Gastrocnemius medialis (tissue), 4 donors: ENCODE results near the gene RNF207. TPM values are rescaled to one million over a fixed set of nuclear protein-coding genes. Genes with fewer than 3 reads are reported as not detected.

Experiments
- ATAC-seq, 2 donors: fragments of 150-250 bp; one replicate each; pipeline ENCODE4 v1.9.1; 2016
- DNase-seq, 2 donors: peaks; one replicate each; pipeline ENCODE4 v3.0.0-alpha.2; 2019
- H3K27ac ChIP-seq, 4 donors: fragments of 200-600 bp; sonication (generic); 1 replicate in 1 of 4; 2 replicates in 3 of 4; pipeline ENCODE4 v1.5.1; 2016 to 2018; ENCODE audit warnings: mild to moderate bottlenecking in 2 of 4, moderate library complexity in 1 of 4
- H3K27me3 ChIP-seq, 3 donors: fragments of 200-600 bp; sonication (generic) in 2 of 3; 1 replicate in 1 of 3; 2 replicates in 2 of 3; pipeline versions ENCODE4 v1.5.1 to v1.6.0; 2016 to 2019; ENCODE audit warnings: mild to moderate bottlenecking in 1 of 3, moderate library complexity in 1 of 3
- H3K36me3 ChIP-seq, 2 donors: fragments of 200-600 bp; sonication (generic) in 1 of 2; one replicate each; pipeline ENCODE4 v1.5.1; 2017 to 2018
- H3K4me1 ChIP-seq, 2 donors: fragments of 200-600 bp; sonication (generic) in 1 of 2; one replicate each; pipeline ENCODE4 v1.5.1; 2016 to 2017; ENCODE audit warnings: mild to moderate bottlenecking in 2 of 2
- H3K4me3 ChIP-seq, 4 donors: fragments of 200-600 bp; sonication (generic) in 3 of 4; 1 replicate in 1 of 4; 2 replicates in 3 of 4; pipeline ENCODE4 v1.5.1; 2016 to 2019; ENCODE audit warnings: mild to moderate bottlenecking in 2 of 4
- H3K9me3 ChIP-seq, 3 donors: fragments of 200-600 bp; sonication (generic) in 2 of 3; 1 replicate in 1 of 3; 2 replicates in 2 of 3; pipeline ENCODE4 v1.5.1; 2016 to 2019
- POLR2A ChIP-seq, 2 donors: fragments of 450-650 bp; IDR thresholded peaks; one replicate each; pipeline ENCODE4 v1.6.1; 2017; ENCODE audit warnings: antibody characterized with exemption in 2 of 2, mild to moderate bottlenecking in 2 of 2, moderate library complexity in 2 of 2
- in situ Hi-C, 4 donors: fragments of 200-750 bp; cut with MboI; loops; one replicate each; pipeline versions ENCODE4 v1.15.0 to v1.8.0; 2017; ENCODE audit warnings: low sequenced_read_pairs in 4 of 4
- intact Hi-C: fragments of 100-400 bp; cut with DNase I; formaldehyde crosslinking; loops from one replicate; pipeline ENCODE4 v1.15.1; 2023; ENCODE audit warnings: low total_unique reads
- total RNA-seq, 4 donors: library from RNA; depleted of rRNA; stranded (reverse); fragments of >200 nt; gene quantifications; one replicate each; pipeline versions ENCODE4 v1.1.0 to v1.2.3, GENCODE V29; 2016
- TF ChIP-seq, protein P1 (sequence below), 5 experiments: fragments of 450-650 bp in 3 of 5; fragments of 200-600 bp in 2 of 5; sonication (generic) in 2 of 5; IDR thresholded peaks in 4 of 5; conservative IDR thresholded peaks in 1 of 5; 1 replicate in 4 of 5; 2 replicates in 1 of 5; pipeline ENCODE4 v1.5.1; 2016 to 2019; ENCODE audit warnings: antibody characterized with exemption in 5 of 5, mild to moderate bottlenecking in 3 of 5, moderate library complexity in 3 of 5

The RNF207 gene
- total RNA-seq, 4 donors from 2014 or later, result 0.29 to 4.7 (median 0.99) TPM

GRCh38 chr1:6260433-6260934 lies 54.6 kb downstream of the RNF207 start:
- peak overlapping the region; percentile 33 to 61 (median 42) for H3K27ac ChIP-seq
- TF ChIP-seq POLR2A (IDR thresholded peaks at IDR 0.05), result no peak
- TF ChIP-seq, protein P1, sequence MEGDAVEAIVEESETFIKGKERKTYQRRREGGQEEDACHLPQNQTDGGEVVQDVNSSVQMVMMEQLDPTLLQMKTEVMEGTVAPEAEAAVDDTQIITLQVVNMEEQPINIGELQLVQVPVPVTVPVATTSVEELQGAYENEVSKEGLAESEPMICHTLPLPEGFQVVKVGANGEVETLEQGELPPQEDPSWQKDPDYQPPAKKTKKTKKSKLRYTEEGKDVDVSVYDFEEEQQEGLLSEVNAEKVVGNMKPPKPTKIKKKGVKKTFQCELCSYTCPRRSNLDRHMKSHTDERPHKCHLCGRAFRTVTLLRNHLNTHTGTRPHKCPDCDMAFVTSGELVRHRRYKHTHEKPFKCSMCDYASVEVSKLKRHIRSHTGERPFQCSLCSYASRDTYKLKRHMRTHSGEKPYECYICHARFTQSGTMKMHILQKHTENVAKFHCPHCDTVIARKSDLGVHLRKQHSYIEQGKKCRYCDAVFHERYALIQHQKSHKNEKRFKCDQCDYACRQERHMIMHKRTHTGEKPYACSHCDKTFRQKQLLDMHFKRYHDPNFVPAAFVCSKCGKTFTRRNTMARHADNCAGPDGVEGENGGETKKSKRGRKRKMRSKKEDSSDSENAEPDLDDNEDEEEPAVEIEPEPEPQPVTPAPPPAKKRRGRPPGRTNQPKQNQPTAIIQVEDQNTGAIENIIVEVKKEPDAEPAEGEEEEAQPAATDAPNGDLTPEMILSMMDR (IDR thresholded peaks at IDR 0.05 in 4 of 5, conservative IDR thresholded peaks at IDR 0.05 in 1 of 5), result no peak
- DNase-seq (no peak), ATAC-seq (peak in 1 of 2 donors; percentile 5)
- H3K36me3 ChIP-seq, result no peaks in the 10 kb centered on the region
- H3K4me1 ChIP-seq, result peaks cover 0 to 16% of the 10 kb centered on the region in 2 donors
- peak overlapping the region; percentile 49 to 56 (median 54) for H3K4me3 ChIP-seq
- H3K27me3 ChIP-seq, result peaks cover 30 to 51% (median 44%) of the 10 kb centered on the region in 3 donors
- in situ Hi-C loops, result no loop called here
- no peaks in the 10 kb centered on the region for H3K9me3 ChIP-seq
- intact Hi-C loops, result no loop called here

DNA sequence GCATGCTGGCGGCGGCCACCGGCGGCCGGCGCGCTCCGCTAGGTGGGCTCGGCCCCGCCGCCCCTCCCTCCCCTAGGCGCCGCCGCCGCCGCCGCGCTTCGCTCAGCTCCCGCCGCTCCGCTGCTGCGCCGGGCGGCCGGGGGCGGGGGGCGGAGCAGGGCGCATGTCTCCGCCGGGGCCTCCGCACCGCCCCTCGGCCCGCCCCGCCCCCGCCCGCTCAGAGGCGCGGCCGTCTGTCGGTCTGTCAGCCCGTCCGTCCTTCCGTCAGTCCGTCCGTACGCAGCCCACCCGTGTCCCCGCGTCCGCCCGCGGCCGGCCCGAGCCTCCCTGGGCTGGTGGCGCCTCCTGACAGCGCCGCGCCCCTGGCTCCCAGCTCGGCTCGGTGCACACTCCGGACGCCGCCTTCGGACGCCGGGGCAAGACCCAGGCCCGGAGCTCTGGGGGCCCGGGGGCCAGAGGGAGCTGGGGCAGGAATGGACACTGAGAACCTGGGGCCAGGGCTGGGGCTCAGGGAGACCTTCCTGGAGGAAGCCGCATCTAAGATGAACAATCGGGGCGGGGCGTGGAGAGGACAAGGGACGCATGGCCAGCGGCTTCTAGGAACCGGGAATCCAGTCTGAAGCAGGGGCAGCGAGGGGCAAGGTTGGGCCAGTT lies 55.2 kb downstream of the RNF207 start, which contains the start of gene GPR153:
Gene GPR153 (minus strand): TSS at position 138 of the 654 bp plus-strand sequence. CDS start 6,193 bp downstream, outside the sequence.
- Histone ChIP-seq H3K9me3 (no peaks in the 10 kb centered on the region), H3K4me1 (peaks cover 0 to 16% of the 10 kb centered on the region in 2 donors), H3K36me3 (no peaks in the 10 kb centered on the region), H3K27me3 (peaks cover 30 to 51% (median 44%) of the 10 kb centered on the region in 3 donors), H3K4me3 (peak within 1 kb of the TSS; percentile 49 to 56 (median 54)), H3K27ac (peak within 1 kb of the TSS; percentile 33 to 66 (median 48))
- peak in 1 of 2 donors; percentile 31 for TF ChIP-seq POLR2A (IDR thresholded peaks at IDR 0.05)
- TF ChIP-seq, protein P1 (IDR thresholded peaks at IDR 0.05 in 4 of 5, conservative IDR thresholded peaks at IDR 0.05 in 1 of 5), result no peak
- DNase-seq, result no peak
- intact Hi-C loops (no loop called here), in situ Hi-C loops (no loop called here)
- peak in 1 of 2 donors; percentile 25 for ATAC-seq

- ATAC-seq (no peak), DNase-seq (no peak)
- intact Hi-C loops, result no loop called here
- TF ChIP-seq, protein P1 (IDR thresholded peaks at IDR 0.05 in 4 of 5, conservative IDR thresholded peaks at IDR 0.05 in 1 of 5), result no peak
- no peak for TF ChIP-seq POLR2A (IDR thresholded peaks at IDR 0.05)
- H3K27ac ChIP-seq, result peak overlapping the region in 1 of 4 donors; percentile 66
- H3K4me1 ChIP-seq, result peaks cover 0 to 16% of the 10 kb centered on the region in 2 donors
- peak overlapping the region in 3 of 4 donors; percentile 38 to 54 (median 44) for H3K4me3 ChIP-seq
- H3K9me3 ChIP-seq, result no peaks in the 10 kb centered on the region
- peaks cover 30 to 51% (median 44%) of the 10 kb centered on the region in 3 donors for H3K27me3 ChIP-seq
- H3K36me3 ChIP-seq, result no peaks in the 10 kb centered on the region
- in situ Hi-C loops, result no loop called here
Measured at GRCh38 chr1:6261615-6261995, 55.7 kb downstream of the RNF207 start.

DNA sequence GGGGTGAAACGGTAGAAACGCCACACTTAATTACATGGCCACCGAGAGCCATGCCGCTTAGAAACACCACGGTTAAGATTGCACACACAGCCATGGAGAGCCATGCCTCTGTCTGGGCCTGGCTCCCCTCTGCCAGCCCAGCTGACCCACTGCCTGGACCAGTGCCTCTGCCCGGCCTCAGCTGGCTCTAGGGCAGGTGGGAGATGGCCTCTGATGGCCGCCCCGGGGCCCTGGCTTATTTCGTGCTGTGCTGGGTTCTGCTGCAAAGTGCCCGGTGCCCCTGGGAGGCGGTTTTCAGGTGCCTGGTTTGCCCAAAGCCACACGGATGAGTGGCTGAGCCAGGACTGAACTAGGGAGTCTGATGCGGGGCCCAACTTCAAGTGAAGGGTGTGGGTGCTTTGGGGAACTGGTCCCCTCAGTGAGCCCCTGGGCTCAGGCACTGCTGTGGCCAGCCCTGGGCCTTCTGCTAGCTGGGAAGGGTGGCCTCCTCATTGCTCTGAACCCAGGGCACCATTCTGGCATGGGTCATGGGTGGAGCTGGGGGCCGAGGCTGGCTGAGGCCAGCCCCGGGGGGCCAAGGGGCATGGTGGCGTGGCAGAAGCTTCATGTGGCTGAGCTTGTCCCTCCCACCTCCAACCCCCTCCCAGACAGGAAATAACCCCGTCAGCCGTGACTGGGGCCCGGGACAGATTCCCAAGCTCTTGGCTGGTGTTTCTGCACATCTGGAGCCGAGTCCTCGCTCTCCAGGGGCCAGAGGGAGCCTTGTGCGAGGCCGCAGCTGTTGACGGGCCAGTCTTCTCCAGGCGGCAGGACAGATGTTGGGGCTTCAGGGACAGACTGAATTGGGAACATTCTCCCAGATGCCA lies 56.9 kb downstream of the RNF207 start:
- in situ Hi-C loops, result no loop called here

More for the DNA sequence above, 56.9 kb downstream of the RNF207 start:
- Histone ChIP-seq H3K27ac (peak overlapping the region in 2 of 4 donors; percentile 34 to 44), H3K9me3 (no peaks in the 10 kb centered on the region), H3K27me3 (peaks cover 30 to 51% (median 44%) of the 10 kb centered on the region in 3 donors), H3K36me3 (no peaks in the 10 kb centered on the region), H3K4me3 (no peak overlapping the region), H3K4me1 (peaks cover 0 to 16% of the 10 kb centered on the region in 2 donors)
- ATAC-seq (no peak), DNase-seq (peak; percentile 19 to 32)
- TF ChIP-seq, protein P1 (IDR thresholded peaks at IDR 0.05 in 4 of 5, conservative IDR thresholded peaks at IDR 0.05 in 1 of 5), result no peak
- TF ChIP-seq POLR2A (IDR thresholded peaks at IDR 0.05), result no peak
- intact Hi-C loops, result no loop called here
